NOMO-1 treated with dmso at 0.1 percent for 144 hours (cell line): Measurements from ENCODE around the gene PBXIP1.

Source experiments
- DNase-seq: peaks from one replicate; lab custom pipeline; 2025; ENCODE audit not compliant: unreplicated experiment; lab: John Stamatoyannopoulos, UW

PBXIP1 gene, protein sequence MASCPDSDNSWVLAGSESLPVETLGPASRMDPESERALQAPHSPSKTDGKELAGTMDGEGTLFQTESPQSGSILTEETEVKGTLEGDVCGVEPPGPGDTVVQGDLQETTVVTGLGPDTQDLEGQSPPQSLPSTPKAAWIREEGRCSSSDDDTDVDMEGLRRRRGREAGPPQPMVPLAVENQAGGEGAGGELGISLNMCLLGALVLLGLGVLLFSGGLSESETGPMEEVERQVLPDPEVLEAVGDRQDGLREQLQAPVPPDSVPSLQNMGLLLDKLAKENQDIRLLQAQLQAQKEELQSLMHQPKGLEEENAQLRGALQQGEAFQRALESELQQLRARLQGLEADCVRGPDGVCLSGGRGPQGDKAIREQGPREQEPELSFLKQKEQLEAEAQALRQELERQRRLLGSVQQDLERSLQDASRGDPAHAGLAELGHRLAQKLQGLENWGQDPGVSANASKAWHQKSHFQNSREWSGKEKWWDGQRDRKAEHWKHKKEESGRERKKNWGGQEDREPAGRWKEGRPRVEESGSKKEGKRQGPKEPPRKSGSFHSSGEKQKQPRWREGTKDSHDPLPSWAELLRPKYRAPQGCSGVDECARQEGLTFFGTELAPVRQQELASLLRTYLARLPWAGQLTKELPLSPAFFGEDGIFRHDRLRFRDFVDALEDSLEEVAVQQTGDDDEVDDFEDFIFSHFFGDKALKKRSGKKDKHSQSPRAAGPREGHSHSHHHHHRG

DNA sequence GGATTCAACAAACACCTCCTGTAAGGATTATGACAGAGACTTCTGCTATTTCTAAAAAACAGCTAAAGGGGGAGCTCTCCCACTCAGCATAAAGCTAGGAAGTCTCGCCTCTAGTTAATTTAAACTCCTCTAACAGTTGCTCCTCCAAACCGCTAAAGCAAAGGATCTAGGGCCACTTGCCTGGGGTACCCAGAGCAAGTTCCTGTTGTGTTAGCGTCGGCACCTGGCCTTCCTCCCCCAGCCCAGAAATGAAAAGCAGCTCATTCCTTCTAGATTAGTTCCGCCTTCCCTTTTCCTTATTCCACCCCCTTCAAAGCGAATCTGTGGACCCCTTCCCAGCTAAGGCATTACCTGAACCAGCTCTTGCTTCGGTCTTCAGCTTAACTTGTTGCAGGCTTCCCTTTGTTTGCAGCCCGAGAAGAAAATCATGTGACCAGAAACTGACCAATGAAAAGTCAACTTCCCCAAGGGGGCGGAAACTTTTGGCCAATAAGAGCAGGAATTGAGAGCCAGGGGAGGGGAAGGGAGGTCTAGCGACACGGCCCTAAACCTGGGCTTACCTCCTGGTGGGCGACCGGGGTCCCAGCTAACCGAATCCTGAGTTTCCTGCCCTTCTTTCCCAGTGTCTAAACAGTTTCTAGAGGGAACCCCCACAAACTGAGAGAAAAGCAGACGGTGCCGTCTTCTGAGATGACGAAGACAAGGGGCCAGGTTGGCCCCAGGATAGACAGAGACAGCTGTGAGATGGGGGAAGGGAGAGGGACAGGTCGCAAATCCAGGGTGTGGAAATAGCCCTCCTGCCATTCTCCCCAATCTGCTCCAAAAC lies at the start of gene PBXIP1:
Gene PBXIP1, minus strand, starts transcription at position 382 of the 826 bp plus-strand sequence. CDS start 2,378 bp downstream, outside the sequence.
- peak; percentile 84 for DNase-seq

GRCh38 chr1:155005076-155006011 lies 49.4 kb upstream of the PBXIP1 start:
- DNase-seq, result no peak

DNA sequence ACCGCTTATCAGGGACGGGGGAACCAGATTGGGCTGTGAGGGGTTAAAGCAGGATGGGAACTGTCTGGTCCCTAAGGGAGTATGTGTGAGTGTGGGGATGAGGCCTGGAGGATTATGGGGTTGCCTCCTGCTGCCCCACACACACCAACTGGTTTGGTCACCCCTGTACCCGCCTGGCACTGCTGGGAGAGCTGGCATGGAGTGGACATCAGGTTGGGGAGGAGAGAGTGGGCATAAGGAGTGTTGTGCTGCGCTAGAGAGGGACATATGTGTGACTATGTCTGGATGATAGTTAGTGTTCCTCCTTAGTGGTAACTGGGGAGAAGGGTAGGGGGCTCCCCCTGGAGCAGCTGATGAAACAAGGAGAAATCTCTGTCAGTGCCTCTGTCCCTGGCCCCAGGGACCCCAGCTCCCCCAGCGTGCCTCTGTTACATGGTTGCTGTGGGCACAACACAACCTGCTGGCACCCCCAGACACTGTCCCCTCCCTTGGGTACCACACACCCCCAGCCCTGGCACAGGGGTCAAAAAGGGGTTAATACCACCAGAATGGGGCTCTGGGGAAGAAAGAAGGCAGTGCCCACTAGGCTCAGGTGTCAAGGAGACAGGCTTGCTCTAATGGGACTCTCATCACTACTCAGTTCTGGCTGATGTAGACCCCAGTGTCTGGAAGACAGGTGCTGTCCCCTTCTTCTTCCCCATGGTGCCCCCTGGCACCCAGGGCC lies 48.6 kb upstream of the PBXIP1 start:
- no peak for DNase-seq

DNA sequence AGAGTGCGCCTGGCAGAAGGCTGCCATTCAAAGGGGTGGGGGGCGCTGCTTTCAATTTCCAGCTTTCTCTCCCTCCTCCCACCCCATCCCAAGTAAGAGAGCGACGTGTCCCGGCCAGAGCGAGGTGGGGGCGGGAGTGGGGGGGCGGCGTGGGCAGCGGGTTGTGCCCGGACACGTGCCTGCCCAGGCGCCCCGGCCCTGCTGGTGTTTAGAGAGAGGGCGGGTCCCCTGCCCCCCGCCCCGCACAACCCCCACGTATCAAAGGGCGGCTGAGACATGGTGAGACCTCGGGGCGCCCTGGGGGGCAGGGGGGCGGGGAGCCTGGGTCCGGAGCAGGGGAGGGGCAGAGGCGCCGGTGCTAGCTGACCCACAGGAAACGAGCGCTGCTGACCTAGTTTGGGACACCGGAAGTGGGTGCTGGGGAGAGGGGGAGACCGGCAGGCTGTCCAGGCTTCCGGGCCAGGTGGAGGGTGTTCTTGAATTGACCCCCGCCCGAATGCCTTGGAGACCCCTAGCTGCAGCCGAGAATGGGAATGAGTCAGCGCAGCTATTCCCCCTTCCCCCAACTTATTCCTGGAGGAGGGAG lies 48.0 kb upstream of the PBXIP1 start:
- DNase-seq, result no peak

DNA sequence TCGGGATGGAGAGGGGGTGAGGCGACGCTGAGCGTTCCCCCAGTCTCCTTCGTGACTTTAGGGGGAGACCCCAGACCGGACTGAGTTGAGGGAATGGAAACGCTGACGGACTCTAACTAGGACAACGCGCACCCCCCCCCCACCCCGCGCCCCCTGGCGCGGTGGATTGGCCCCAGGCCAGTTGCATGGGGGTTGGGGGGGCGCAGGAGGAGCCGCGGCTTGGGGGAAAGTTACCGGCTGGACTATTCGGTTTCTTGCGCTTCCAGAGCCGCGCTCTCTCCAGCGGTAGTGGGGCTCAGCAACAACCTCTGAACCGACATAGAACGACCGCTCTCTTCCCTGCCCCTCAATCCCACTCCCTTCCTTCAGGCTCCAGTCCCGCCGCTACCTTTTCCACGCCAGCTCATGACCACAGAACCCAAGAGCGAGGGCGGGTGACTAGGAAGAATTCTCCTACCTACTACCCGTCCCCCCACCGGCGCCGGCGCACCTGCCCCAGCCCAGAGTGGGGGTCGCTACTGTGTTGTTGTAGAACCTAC lies 47.4 kb upstream of the PBXIP1 start:
- no peak for DNase-seq

- no peak for DNase-seq
These were observed 46.7 kb upstream of the PBXIP1 start, which contains the start of gene ZBTB7B for GRCh38 chr1:155002464-155003226. Gene ZBTB7B (plus strand): TSS chr1:155002802. CDS start chr1:155014661, 11,859 bp downstream.

DNA sequence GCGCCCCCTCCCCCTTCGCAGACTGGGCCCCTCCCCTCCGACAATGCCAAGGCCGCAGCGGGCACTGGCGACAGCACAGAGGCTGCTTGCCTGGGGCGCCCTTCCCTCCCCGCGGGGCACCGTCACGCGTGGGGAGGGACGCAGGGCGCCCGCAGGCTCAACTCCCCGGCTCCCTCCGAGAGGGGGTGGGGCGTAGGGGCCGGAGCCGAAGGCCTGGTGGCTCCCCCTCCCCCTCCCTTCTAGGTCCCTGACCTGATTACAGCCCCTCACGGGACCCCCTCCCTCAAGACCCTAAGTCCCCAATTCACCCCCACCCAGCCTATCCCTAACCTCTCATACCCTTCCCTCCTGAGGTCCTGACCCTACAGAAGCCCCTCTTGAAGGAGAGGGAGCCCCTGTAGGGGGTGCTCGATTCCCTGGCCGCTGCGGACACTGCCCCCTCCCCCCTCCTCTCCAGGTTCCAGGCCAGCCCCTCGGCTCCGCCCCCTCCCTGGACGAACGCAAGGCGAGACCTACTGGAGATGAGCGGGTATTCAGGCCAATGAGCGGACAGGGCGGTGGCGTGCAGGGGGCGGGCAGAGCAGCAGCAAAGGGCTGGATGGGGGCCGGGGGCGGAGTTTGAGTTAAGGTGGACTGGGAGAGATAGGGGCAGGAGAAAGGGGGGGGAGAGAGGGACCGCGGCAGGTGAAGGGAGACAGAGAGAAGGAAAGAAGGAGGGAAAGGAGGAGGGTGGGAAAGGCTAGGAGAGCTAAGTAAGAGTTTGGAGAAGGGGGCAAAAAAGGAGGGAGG lies 46.0 kb upstream of the PBXIP1 start:
- peak; percentile 99 for DNase-seq

GRCh38 chr1:155001425-155001674 lies 45.5 kb upstream of the PBXIP1 start:
- peak; percentile 64 for DNase-seq

- DNase-seq, result peak; percentile 81
These were observed 45.0 kb upstream of the PBXIP1 start for GRCh38 chr1:155000726-155001424.

DNA sequence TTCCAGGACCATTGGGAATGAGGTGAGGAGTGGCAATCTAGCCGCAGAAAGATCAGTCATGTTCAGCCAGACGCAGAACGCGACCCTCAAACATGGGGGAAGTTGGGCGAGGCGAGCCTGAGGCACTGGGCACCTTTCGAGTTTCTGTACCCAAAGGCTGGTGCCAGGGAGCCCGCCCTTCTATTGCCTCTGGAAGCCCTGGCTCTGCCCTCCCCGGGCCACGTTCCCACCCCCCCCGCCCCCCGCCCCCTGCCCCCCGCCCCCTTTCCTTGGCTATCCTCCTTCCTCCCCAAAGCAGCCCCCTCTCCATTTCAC lies 44.5 kb upstream of the PBXIP1 start:
- no peak for DNase-seq

DNA sequence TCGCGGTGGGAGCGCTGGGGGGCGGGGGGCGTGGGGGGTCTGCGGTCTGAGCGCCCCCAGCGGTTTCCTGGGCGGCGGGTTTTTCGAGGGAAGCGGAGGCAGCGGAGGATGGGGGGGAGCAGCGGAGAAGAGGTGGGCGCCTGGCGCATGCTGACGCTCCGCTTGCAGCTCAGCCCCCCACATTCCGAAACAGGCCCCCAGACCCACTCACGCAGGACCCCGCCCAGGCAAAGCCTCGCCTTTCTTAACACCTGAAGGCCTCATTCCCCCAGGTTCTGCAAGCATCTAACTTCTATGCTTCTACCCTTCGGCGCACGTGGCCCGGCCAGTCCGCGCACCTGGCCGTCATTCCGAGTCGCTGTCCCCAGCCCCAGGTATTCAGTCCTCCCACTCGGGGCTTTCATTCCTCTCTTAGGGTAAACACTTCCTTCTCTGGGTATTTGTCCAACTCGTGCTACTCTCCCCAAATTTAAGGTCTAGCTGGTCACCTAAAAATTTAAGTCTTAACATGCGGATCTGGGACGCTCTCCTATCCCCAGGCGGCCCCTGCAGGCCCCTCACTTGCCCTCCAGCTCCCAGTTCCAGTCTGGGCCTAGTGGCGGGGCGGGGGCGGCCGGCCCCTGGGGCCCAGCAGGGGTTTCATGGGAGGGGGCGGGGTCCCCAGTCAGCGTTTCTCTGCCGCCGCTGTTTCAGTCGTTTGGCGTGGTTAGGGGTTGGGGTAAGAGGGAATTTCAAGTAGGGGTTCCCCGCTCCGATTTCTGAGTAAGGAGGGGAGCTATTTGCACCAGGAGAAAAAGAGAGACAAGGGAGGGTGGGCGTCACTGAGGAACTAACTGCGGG lies 43.9 kb upstream of the PBXIP1 start:
- DNase-seq, result no peak

DNA sequence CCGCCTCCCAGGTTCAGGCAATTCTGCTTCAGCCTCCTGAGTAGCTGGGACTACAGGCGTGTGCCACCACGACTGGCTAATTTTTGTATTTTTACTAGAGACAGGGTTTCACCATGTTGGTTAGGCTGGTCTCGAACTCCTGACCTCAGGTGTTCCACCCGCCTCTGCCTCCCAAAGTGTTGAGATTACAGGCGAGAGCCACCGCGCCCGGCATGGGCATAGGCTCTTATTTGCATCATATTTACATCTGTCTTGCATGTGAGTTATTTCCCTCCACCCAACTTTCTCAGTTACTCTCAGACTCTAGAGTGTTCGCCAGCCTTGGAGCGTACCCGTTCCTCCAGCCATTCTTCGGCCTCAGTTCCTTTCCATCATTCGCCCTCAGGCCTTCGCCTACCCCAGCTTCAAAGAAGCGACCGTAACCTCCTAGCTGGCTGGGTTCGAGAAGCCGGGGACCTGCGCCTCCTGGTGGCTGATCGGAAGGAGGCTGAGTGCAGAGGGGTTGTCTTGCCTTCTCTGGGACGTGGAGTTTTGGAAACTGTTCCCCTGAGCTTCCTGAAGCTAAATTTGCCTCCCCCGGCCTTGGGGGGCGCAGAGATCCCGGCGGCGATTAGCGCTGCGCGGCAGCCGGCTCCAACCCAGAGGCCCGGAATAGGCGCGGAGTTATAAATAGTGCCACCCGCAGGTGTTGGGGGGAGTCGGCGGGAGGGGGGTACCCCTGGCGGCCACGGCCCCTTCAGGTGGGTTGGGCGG lies 43.1 kb upstream of the PBXIP1 start:
- peak; percentile 57 for DNase-seq

GRCh38 chr1:154998201-154998780 lies 42.4 kb upstream of the PBXIP1 start:
- no peak for DNase-seq

GRCh38 chr1:154996966-154997701 lies 41.2 kb upstream of the PBXIP1 start:
- DNase-seq, result no peak
